Neural cell (in vitro differentiated cells): ENCODE measurements around the gene NARS2. TPM values are rescaled to one million over a fixed set of nuclear protein-coding genes. Genes with fewer than 3 reads are reported as not detected.

Experiments used
- H2AFZ ChIP-seq: fragments of 200-600, 300-800 bp; sonication (generic), shearing (Covaris generic); 2 replicates; pipeline ENCODE4 v1.6.0; 2014; ENCODE audit warnings: low read depth, mild to moderate bottlenecking, antibody characterized with exemption, low read length, moderate library complexity
- H3F3A ChIP-seq: fragments of 200-600 bp; shearing (Covaris generic); 2 replicates; pipeline ENCODE4 v1.6.1; 2016; ENCODE audit warnings: mild to moderate bottlenecking, moderate library complexity, mixed read lengths, antibody characterized with exemption, low read length; ENCODE audit not compliant: insufficient read depth, poor library complexity, severe bottlenecking
- H3K27ac ChIP-seq: fragments of 200-600, 300-800 bp; sonication (generic), shearing (Covaris generic); 2 replicates; pipeline ENCODE4 v1.5.1; 2014; ENCODE audit warnings: mild to moderate bottlenecking, low read length, moderate library complexity
- H3K27me3 ChIP-seq: fragments of 300-800, 200-600 bp; sonication (generic), shearing (Covaris generic); 2 replicates; pipeline ENCODE4 v1.6.0; 2014; ENCODE audit warnings: mild to moderate bottlenecking, low read depth, low read length, moderate library complexity; ENCODE audit not compliant: insufficient read depth
- H3K36me3 ChIP-seq: fragments of 300-800, 200-600 bp; sonication (generic), shearing (Covaris generic); 2 replicates; pipeline ENCODE4 v1.5.1; 2014; ENCODE audit warnings: mild to moderate bottlenecking, antibody characterized with exemption, low read length, moderate library complexity; ENCODE audit not compliant: insufficient read depth
- H3K4me2 ChIP-seq: fragments of 300-800, 200-600 bp; sonication (generic), shearing (Covaris generic); 2 replicates; pipeline ENCODE4 v1.6.0; 2014; ENCODE audit warnings: mild to moderate bottlenecking, low read length
- H3K4me3 ChIP-seq: fragments of 300-800, 200-600 bp; sonication (generic), shearing (Covaris generic); 2 replicates; pipeline ENCODE4 v1.5.1; 2014; ENCODE audit warnings: mild to moderate bottlenecking, low read length, moderate library complexity
- H3K79me2 ChIP-seq: fragments of 200-600 bp; shearing (Covaris generic); replicated peaks from 2 replicates; pipeline ENCODE4 v1.6.0; 2014; ENCODE audit warnings: mild to moderate bottlenecking, low read length, moderate library complexity; ENCODE audit not compliant: insufficient read depth
- H3K9ac ChIP-seq: fragments of 300-800, 200-600 bp; sonication (generic), shearing (Covaris generic); 2 replicates; pipeline ENCODE4 v1.6.1; 2016; ENCODE audit warnings: mild to moderate bottlenecking, low read length, mixed read lengths
- H3K9me2 ChIP-seq: fragments of 200-600 bp; shearing (Covaris generic); 2 replicates; pipeline ENCODE4 v1.6.1; 2016; ENCODE audit warnings: mild to moderate bottlenecking, low read length, mixed read lengths; ENCODE audit not compliant: insufficient read depth
- H3K9me3 ChIP-seq: fragments of 200-600, 300-800 bp; sonication (generic), shearing (Covaris generic); 2 replicates; pipeline ENCODE4 v1.6.1; 2016; ENCODE audit warnings: mild to moderate bottlenecking, mixed run types, low read length, moderate library complexity, mixed read lengths
- H4K20me1 ChIP-seq: fragments of 200-600 bp; shearing (Covaris generic); 2 replicates; pipeline ENCODE4 v1.6.1; 2016; ENCODE audit warnings: mild to moderate bottlenecking, mixed run types; ENCODE audit not compliant: insufficient read depth
- CTCF ChIP-seq: fragments of 450-650 bp; IDR thresholded peaks from 2 replicates; pipeline ENCODE4 v1.5.1; 2014; ENCODE audit warnings: antibody characterized with exemption, mild to moderate bottlenecking, moderate library complexity; ENCODE audit not compliant: poor library complexity, severe bottlenecking
- EP300 ChIP-seq: fragments of 450-650 bp; conservative IDR thresholded peaks from 2 replicates; pipeline ENCODE4 v1.6.1; 2014; ENCODE audit warnings: antibody characterized with exemption, mild to moderate bottlenecking, moderate library complexity; ENCODE audit not compliant: poor library complexity, severe bottlenecking
- EZH2 ChIP-seq: fragments of 200-600, 300-800 bp; shearing (Covaris generic), sonication (generic); IDR thresholded peaks from 2 replicates; pipeline ENCODE4 v1.6.1; 2014; ENCODE audit warnings: antibody characterized with exemption, low read length, borderline replicate concordance, mild to moderate bottlenecking; ENCODE audit not compliant: insufficient read depth, poor library complexity, severe bottlenecking
- MXI1 ChIP-seq: fragments of 450-650 bp; conservative IDR thresholded peaks from 2 replicates; pipeline ENCODE4 v1.6.1; 2014; ENCODE audit warnings: antibody characterized with exemption, mild to moderate bottlenecking; ENCODE audit not compliant: poor library complexity, severe bottlenecking
- POLR2AphosphoS5 ChIP-seq: IDR thresholded peaks from 2 replicates; pipeline ENCODE4 v1.6.1; 2012
- RAD21 ChIP-seq: fragments of 450-650 bp; conservative IDR thresholded peaks from 2 replicates; pipeline ENCODE4 v1.6.1; 2014; ENCODE audit warnings: antibody characterized with exemption, mild to moderate bottlenecking, moderate library complexity
- SMC3 ChIP-seq: fragments of 450-650 bp; conservative IDR thresholded peaks from 2 replicates; pipeline ENCODE4 v1.6.1; 2014; ENCODE audit warnings: antibody characterized with exemption, mild to moderate bottlenecking, moderate library complexity; ENCODE audit not compliant: poor library complexity
- TAF1 ChIP-seq: IDR thresholded peaks from 2 replicates; pipeline ENCODE4 v1.6.1; 2012; ENCODE audit warnings: low read depth
- polyA plus RNA-seq: library from polyadenylated mRNA; depleted of rRNA; stranded (reverse); fragments of >200 nt; gene quantifications from 2 replicates; pipeline ENCODE4 v1.2.3, GENCODE V29; 2014
- small RNA-seq, 3 experiments: library from RNA; depleted of rRNA; stranded (forward); fragments of <200 nt; gene quantifications; one replicate each; pipeline ENCODE3, GENCODE V24; 2012
- TF ChIP-seq, protein P1 (sequence below): IDR thresholded peaks from 2 replicates; pipeline ENCODE4 v1.6.1; 2012; ENCODE audit warnings: borderline replicate concordance

NARS2 gene
- polyA plus RNA-seq, 1 donor from 2014 or later, result 39.6 TPM

- Histone ChIP-seq H3K27ac (no peak overlapping the region), H3K36me3 (no peaks in the 10 kb centered on the region), H3F3A (no peaks in the 10 kb centered on the region), H3K9me3 (no peaks in the 10 kb centered on the region), H3K4me2 (no peak overlapping the region), H3K4me3 (no peak overlapping the region), H4K20me1 (no peaks in the 10 kb centered on the region), H3K79me2 (peaks cover 34% of the 10 kb centered on the region), H3K27me3 (no peaks in the 10 kb centered on the region), H3K9ac (no peak overlapping the region), H3K9me2 (no peaks in the 10 kb centered on the region), H2AFZ (no peak overlapping the region)
- no peak for TF ChIP-seq TAF1
- TF ChIP-seq CTCF, result no peak
- no peak for TF ChIP-seq EZH2
- TF ChIP-seq RAD21, result no peak
- TF ChIP-seq, protein P1, sequence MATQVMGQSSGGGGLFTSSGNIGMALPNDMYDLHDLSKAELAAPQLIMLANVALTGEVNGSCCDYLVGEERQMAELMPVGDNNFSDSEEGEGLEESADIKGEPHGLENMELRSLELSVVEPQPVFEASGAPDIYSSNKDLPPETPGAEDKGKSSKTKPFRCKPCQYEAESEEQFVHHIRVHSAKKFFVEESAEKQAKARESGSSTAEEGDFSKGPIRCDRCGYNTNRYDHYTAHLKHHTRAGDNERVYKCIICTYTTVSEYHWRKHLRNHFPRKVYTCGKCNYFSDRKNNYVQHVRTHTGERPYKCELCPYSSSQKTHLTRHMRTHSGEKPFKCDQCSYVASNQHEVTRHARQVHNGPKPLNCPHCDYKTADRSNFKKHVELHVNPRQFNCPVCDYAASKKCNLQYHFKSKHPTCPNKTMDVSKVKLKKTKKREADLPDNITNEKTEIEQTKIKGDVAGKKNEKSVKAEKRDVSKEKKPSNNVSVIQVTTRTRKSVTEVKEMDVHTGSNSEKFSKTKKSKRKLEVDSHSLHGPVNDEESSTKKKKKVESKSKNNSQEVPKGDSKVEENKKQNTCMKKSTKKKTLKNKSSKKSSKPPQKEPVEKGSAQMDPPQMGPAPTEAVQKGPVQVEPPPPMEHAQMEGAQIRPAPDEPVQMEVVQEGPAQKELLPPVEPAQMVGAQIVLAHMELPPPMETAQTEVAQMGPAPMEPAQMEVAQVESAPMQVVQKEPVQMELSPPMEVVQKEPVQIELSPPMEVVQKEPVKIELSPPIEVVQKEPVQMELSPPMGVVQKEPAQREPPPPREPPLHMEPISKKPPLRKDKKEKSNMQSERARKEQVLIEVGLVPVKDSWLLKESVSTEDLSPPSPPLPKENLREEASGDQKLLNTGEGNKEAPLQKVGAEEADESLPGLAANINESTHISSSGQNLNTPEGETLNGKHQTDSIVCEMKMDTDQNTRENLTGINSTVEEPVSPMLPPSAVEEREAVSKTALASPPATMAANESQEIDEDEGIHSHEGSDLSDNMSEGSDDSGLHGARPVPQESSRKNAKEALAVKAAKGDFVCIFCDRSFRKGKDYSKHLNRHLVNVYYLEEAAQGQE, result no peak
- no peak for TF ChIP-seq MXI1
- TF ChIP-seq POLR2AphosphoS5, result no peak
- no peak for TF ChIP-seq EP300
- TF ChIP-seq SMC3, result no peak
Observed at GRCh38 chr11:78386215-78386941, 188.3 kb downstream of the NARS2 start.

Small RNAs within 50 kb of the gene (small RNA-seq; reads per million reads assigned to genes)
- gene RNU6-311P, result 0 reads per million in 3 experiments

Other genes with a start within 250 kb of the NARS2 start
- gene GAB2, start 157.0 kb downstream of the NARS2 start, polyA plus RNA-seq, result 21.9 and 28.6 TPM in 2 replicates